GM19023 (cell line): ENCODE results near the gene TEAD2.

Experiments
- ATAC-seq: cut with Tn5 transposase; IDR thresholded peaks from one replicate; pipeline ENCODE4 v1.9.1; 2021; ENCODE audit warnings: mild to moderate bottlenecking, moderate library complexity; ENCODE audit not compliant: unreplicated experiment

TEAD2 gene

GRCh38 chr19:49362048-49362928 is at the start of gene TEAD2:
TEAD2 (minus strand) TSS chr19:49362416; CDS start chr19:49360075, 2,341 bp downstream.
- ATAC-seq: no peak

- ATAC-seq: no peak
Measured at GRCh38 chr19:49411681-49412326, 49.6 kb upstream of the TEAD2 start.

GRCh38 chr19:49409441-49410029 is 47.3 kb upstream of the TEAD2 start:
- ATAC-seq: no peak

- no peak for ATAC-seq
Measured at GRCh38 chr19:49408816-49409440, 46.7 kb upstream of the TEAD2 start.

- ATAC-seq: no peak
Measured at GRCh38 chr19:49407482-49408015, 45.3 kb upstream of the TEAD2 start.

- ATAC-seq: no peak
Measured at GRCh38 chr19:49407079-49407478, 44.9 kb upstream of the TEAD2 start.

GRCh38 chr19:49403404-49404187 is 41.4 kb upstream of the TEAD2 start:
- no peak for ATAC-seq

- ATAC-seq: no peak
Measured at GRCh38 chr19:49400029-49400428, 37.8 kb upstream of the TEAD2 start.

- no peak for ATAC-seq
Measured at GRCh38 chr19:49398931-49399330, 36.7 kb upstream of the TEAD2 start.

- no peak for ATAC-seq
Measured at GRCh38 chr19:49398001-49398615, 35.9 kb upstream of the TEAD2 start.

- no peak for ATAC-seq
Measured at GRCh38 chr19:49396738-49397505, 34.7 kb upstream of the TEAD2 start.

- no peak for ATAC-seq
Measured at GRCh38 chr19:49395581-49396407, 33.6 kb upstream of the TEAD2 start.

- no peak for ATAC-seq
Measured at GRCh38 chr19:49393881-49394280, 31.7 kb upstream of the TEAD2 start.

- no peak for ATAC-seq
Measured at GRCh38 chr19:49391581-49392399, 29.6 kb upstream of the TEAD2 start.

- ATAC-seq: no peak
Measured at GRCh38 chr19:49390929-49391359, 28.7 kb upstream of the TEAD2 start.

GRCh38 chr19:49390131-49390928 is 28.1 kb upstream of the TEAD2 start:
- no peak for ATAC-seq

- ATAC-seq: no peak
Measured at GRCh38 chr19:49389406-49389805, 27.2 kb upstream of the TEAD2 start.
